K562 (cell line): ENCODE measurements around the gene SDCBP2. TPM values are rescaled to one million over a fixed set of nuclear protein-coding genes. Genes with fewer than 3 reads are reported as not detected.

Experiments used
- ATAC-seq: fragments of 200-7000 bp; cut with Tn5 transposase; 3 replicates; pipeline ENCODE4 v1.9.1; 2020; ENCODE audit warnings: moderate library complexity
- BruUV-seq: library from RNA; stranded (reverse); fragments of 400-500 nt; replicated peaks from 2 replicates; lab custom pipeline; 2021; lab: Mats Ljungman, UMichigan
- CTCF ChIA-PET: fragments of 300-600 bp; formaldehyde crosslinking; extraction: SDS; loops from one replicate; lab custom pipeline; 2021; ENCODE audit warnings: low intra/inter-chr PET ratio; lab: Yijun Ruan, JAX
- POLR2A ChIA-PET: fragments of 300-600, 350-650 bp; sonication (Branson Sonifier 250); formaldehyde crosslinking; extraction: SDS; loops from one replicate; lab custom pipeline; 2021; ENCODE audit warnings: antibody characterized with exemption, inconsistent platforms; lab: Yijun Ruan, JAX
- DNase-seq, 4 experiments: peaks; one replicate each; pipeline versions ENCODE4 v3.0.0 to v3.0.0-alpha.2; 2011 to 2018; ENCODE audit warnings: low spot score in 3 of 4, mixed read lengths in 3 of 4; ENCODE audit errors: extremely low read depth in 1 of 4
- FAIRE-seq: peaks from 2 replicates; lab custom pipeline; 2011; peaks lifted over from hg19 to GRCh38; lab: Jason Lieb, UNC
- H2AFZ ChIP-seq: 2 replicates; pipeline ENCODE4 v1.6.0; 2011; ENCODE audit warnings: low read depth, low read length, control low read depth, inconsistent platforms
- H3K27ac ChIP-seq: fragments of 200-600 bp; 3 replicates; pipeline ENCODE4 v1.8.0; 2011; ENCODE audit warnings: low read depth, mild to moderate bottlenecking, control low read depth, inconsistent platforms, low read length, moderate library complexity, mixed read lengths; ENCODE audit errors: extremely low read depth
- H3K27me3 ChIP-seq, 2 experiments: fragments of 300-600 bp in 1 of 2; 2 replicates in 1 of 2; 3 replicates in 1 of 2; pipeline versions ENCODE4 v1.6.0 to v1.8.0; 2011; ENCODE audit warnings: inconsistent platforms in 2 of 2, low read length in 2 of 2, mild to moderate bottlenecking in 1 of 2, mixed read lengths in 1 of 2, moderate library complexity in 1 of 2; ENCODE audit not compliant: control insufficient read depth in 2 of 2, insufficient read depth in 2 of 2
- H3K36me3 ChIP-seq: fragments of 300-600 bp; 3 replicates; pipeline ENCODE4 v1.8.0; 2011; ENCODE audit warnings: mild to moderate bottlenecking, low read length, inconsistent platforms; ENCODE audit not compliant: control insufficient read depth, insufficient read depth
- H3K4me1 ChIP-seq, 2 experiments: fragments of 200-600 bp in 1 of 2; replicated peaks in 1 of 2; 2 replicates in 1 of 2; 3 replicates in 1 of 2; pipeline versions ENCODE4 v1.5.1 to v1.8.0; 2011; ENCODE audit warnings: inconsistent platforms in 2 of 2, low read length in 2 of 2, mild to moderate bottlenecking in 1 of 2, mixed read lengths in 1 of 2, moderate library complexity in 1 of 2; ENCODE audit not compliant: control insufficient read depth in 2 of 2, insufficient read depth in 2 of 2
- H3K4me2 ChIP-seq: 2 replicates; pipeline ENCODE4 v1.6.1; 2011; ENCODE audit warnings: low read length, control low read depth, inconsistent platforms, mixed read lengths; ENCODE audit not compliant: insufficient read depth
- H3K4me3 ChIP-seq: fragments of 200-600 bp; sonication (generic), shearing (Covaris generic); 2 replicates; pipeline ENCODE4 v1.5.1; 2016; ENCODE audit warnings: control low read depth, inconsistent platforms
- H3K79me2 ChIP-seq: fragments of 200-600 bp; 3 replicates; pipeline ENCODE4 v1.8.0; 2011; ENCODE audit warnings: low read length, inconsistent platforms; ENCODE audit not compliant: control insufficient read depth, insufficient read depth
- H3K9ac ChIP-seq, 2 experiments: 2 replicates each; pipeline versions ENCODE4 v1.6.0 to v1.6.1; 2011; ENCODE audit warnings: low read depth in 2 of 2, low read length in 2 of 2, control low read depth in 1 of 2, inconsistent platforms in 1 of 2, mild to moderate bottlenecking in 1 of 2, mixed read lengths in 1 of 2; ENCODE audit not compliant: insufficient read depth in 1 of 2
- H3K9me1 ChIP-seq: one replicate; pipeline ENCODE4 v1.6.0; 2011; ENCODE audit warnings: inconsistent platforms, mild to moderate bottlenecking, low read length, moderate library complexity; ENCODE audit not compliant: control insufficient read depth, insufficient read depth
- H3K9me3 ChIP-seq: replicated peaks from 2 replicates; pipeline ENCODE4 v1.5.1; 2011; ENCODE audit warnings: low read depth, low read length, inconsistent platforms; ENCODE audit not compliant: control insufficient read depth, insufficient read depth
- H4K20me1 ChIP-seq: replicated peaks from 2 replicates; pipeline ENCODE4 v1.6.1; 2011; ENCODE audit warnings: low read length, inconsistent platforms, mixed read lengths; ENCODE audit not compliant: control insufficient read depth, insufficient read depth
- HDAC8 ChIP-seq: fragments of 450-650 bp; IDR thresholded peaks from 2 replicates; pipeline ENCODE4 v1.6.1; 2016; ENCODE audit warnings: mild to moderate bottlenecking, missing genetic modification characterization, moderate library complexity, missing compliant biosample characterization
- NFE2L1 ChIP-seq: fragments of 450-650 bp; IDR thresholded peaks from 2 replicates; pipeline ENCODE4 v1.6.1; 2016; ENCODE audit warnings: missing genetic modification characterization, low read depth, mild to moderate bottlenecking, missing compliant biosample characterization, moderate library complexity, borderline replicate concordance
- SIX5 ChIP-seq, 2 experiments: IDR thresholded peaks; 2 replicates each; pipeline ENCODE4 v1.6.1; 2011; ENCODE audit warnings: low read length in 2 of 2, borderline replicate concordance in 1 of 2, low read depth in 1 of 2, mild to moderate bottlenecking in 1 of 2, moderate library complexity in 1 of 2; ENCODE audit not compliant: insufficient read depth in 1 of 2
- ZKSCAN1 ChIP-seq: fragments of 150-350 bp; IDR thresholded peaks from 2 replicates; pipeline ENCODE4 v1.6.1; 2016; ENCODE audit warnings: low read depth, low read length
- WGBS: fragments of 100-300 bp; shearing (Covaris generic); methylation state at CpG from one replicate; pipeline ENCODE4 v1.1.6; 2016; ENCODE audit warnings: low coverage, mixed read lengths; ENCODE audit not compliant: insufficient coverage; ENCODE audit errors: missing lambda C conversion rate; 5-methylcytosine and 5-hydroxymethylcytosine counted together
- in situ Hi-C: fragments of 300-500 bp; cut with MboI; formaldehyde crosslinking; loops from 4 replicates; pipeline ENCODE4 v1.15.0; 2018; ENCODE audit warnings: inconsistent platforms, mixed read lengths
- intact Hi-C: fragments of 100-400 bp; cut with micrococcal nuclease; formaldehyde crosslinking; loops from 2 replicates; pipeline ENCODE4 v1.14.2; 2022
- polyA plus RNA-seq, 8 experiments: library from polyadenylated mRNA; depleted of rRNA in 4 of 8; stranded (reverse) in 5 of 8; unstranded in 3 of 8; fragments of >200 nt; fragmentation: Nextera tagmentation in 2 of 8; fragmentation: Illumina TruSeq in 1 of 8; extraction: Ambion mirVana in 2 of 8; extraction: Trizol in 1 of 8; gene quantifications; 2 replicates each; pipeline versions ENCODE4 v1.2.1 to v1.2.3, GENCODE V29; 2011 to 2014; ENCODE audit warnings: inconsistent platforms in 1 of 8, missing spikeins in 1 of 8
- total RNA-seq, 7 experiments: library from RNA; depleted of rRNA in 6 of 7; stranded (reverse); fragments of >200 nt in 6 of 7; fragmentation: Illumina TruSeq in 2 of 7; extraction: Trizol in 2 of 7; gene quantifications; 2 replicates each; pipeline versions ENCODE4 v1.2.1 to v1.2.3, GENCODE V29; 2011 to 2021; ENCODE audit warnings: low replicate concordance in 1 of 7

SDCBP2 gene
- total and polyA plus RNA-seq, 9 of the 15 experiments (the other 6 are each of a cell fraction or from before 2014, with no cell fraction given), result 0.06 to 1.2 (median 0.80) TPM

GRCh38 chr20:1267809-1268374, 61.0 kb downstream of the SDCBP2 start:
- no peaks in the 10 kb centered on the region for H4K20me1 ChIP-seq
- peaks cover 12 to 46% of the 10 kb centered on the region in 2 experiments for H3K4me1 ChIP-seq
- no peaks in the 10 kb centered on the region; the same call in 2 of the 3 replicates for H3K79me2 ChIP-seq
- peak overlapping the region; percentile 13 to 17; a peak in 2 of 4 replicates for H3K9ac ChIP-seq
- ChIA-PET CTCF (no interaction called here), POLR2A (interaction anchor here (2.5 kb wide), 1 partner anchor 12 kb away, joined by 8 read pairs; no protein-coding TSS in a partner anchor)
- no peaks in the 10 kb centered on the region for H3K9me1 ChIP-seq
- H2AFZ ChIP-seq, result no peak overlapping the region
- no TSS peak for BruUV-seq
- in situ Hi-C loops, result no loop called here
- no peak for ATAC-seq
- 91% methylated on average over 2 of the region's 3 CpGs for WGBS
- TF ChIP-seq SIX5 (IDR thresholded peaks at IDR 0.05; ENCODE audit: borderline replicate concordance in 1 of 2, insufficient read depth in 1 of 2, low read depth in 1 of 2, low read length in 2 of 2), result no peak
- no peak for TF ChIP-seq HDAC8 (tag)
- 0 out of 2 replicates have a peak, but pooled peaks have one; percentile 57 for TF ChIP-seq ZKSCAN1
- no peak for TF ChIP-seq NFE2L1
- FAIRE-seq, result no peak
- no peak overlapping the region for H3K27ac ChIP-seq
- H3K4me3 ChIP-seq, result no peak overlapping the region
- peaks cover 4% of the 10 kb centered on the region; the same call in 1 of the 2 replicates for H3K9me3 ChIP-seq
- intact Hi-C loops, result no loop called here
- H3K27me3 ChIP-seq, result no peaks in the 10 kb centered on the region
- DNase-seq, result no peak
- no peaks in the 10 kb centered on the region; the same call in 2 of the 3 replicates for H3K36me3 ChIP-seq
- peak overlapping the region; percentile 20 for H3K4me2 ChIP-seq
